IPS DF 6.9 (cell line): Measurements from ENCODE around the gene UQCC5.

ENCODE experiments used
- DNase-seq: peaks from one replicate; pipeline ENCODE4 v3.0.0-alpha.2; 2013; ENCODE audit warnings: low read depth, low spot score
- H3K27ac ChIP-seq: one replicate; pipeline ENCODE4 v1.5.1; 2013; ENCODE audit warnings: low read length, control low read depth
- H3K27me3 ChIP-seq: 2 replicates; pipeline ENCODE4 v1.6.1; 2013; ENCODE audit warnings: mild to moderate bottlenecking, low read length; ENCODE audit not compliant: control insufficient read depth, insufficient read depth
- H3K36me3 ChIP-seq: 2 replicates; pipeline ENCODE4 v1.6.1; 2013; ENCODE audit warnings: low read length; ENCODE audit not compliant: control insufficient read depth, insufficient read depth
- H3K4me1 ChIP-seq: 2 replicates; pipeline ENCODE4 v1.6.1; 2013; ENCODE audit warnings: low read length; ENCODE audit not compliant: control insufficient read depth, insufficient read depth
- H3K4me3 ChIP-seq: 2 replicates; pipeline ENCODE4 v1.5.1; 2013; ENCODE audit warnings: mild to moderate bottlenecking, low read length
- H3K9me3 ChIP-seq: 2 replicates; pipeline ENCODE4 v1.6.1; 2013; ENCODE audit warnings: low read length, inconsistent platforms; ENCODE audit not compliant: control insufficient read depth, insufficient read depth
- WGBS: extraction: QIAGEN DNeasy Blood & Tissue Kit; methylation state at CpG from one replicate; pipeline ENCODE4 v1.1.7; 2013; ENCODE audit warnings: mixed read lengths, missing lambda C conversion rate; ENCODE audit not compliant: insufficient read length, insufficient coverage; 5-methylcytosine and 5-hydroxymethylcytosine counted together

UQCC5 gene

GRCh38 chr3:52516509-52517195 lies 19.8 kb upstream of the UQCC5 start:
- DNase-seq, result no peak
- H3K27ac ChIP-seq, result no peak overlapping the region
- H3K9me3 ChIP-seq, result no peaks in the 10 kb centered on the region
- H3K36me3 ChIP-seq, result no peaks in the 10 kb centered on the region
- no peak overlapping the region for H3K4me3 ChIP-seq
- peaks cover 4% of the 10 kb centered on the region for H3K4me1 ChIP-seq
- H3K27me3 ChIP-seq, result no peaks in the 10 kb centered on the region
- no CpG with 5 or more reads among the region's 19 CpGs for whole genome bisulfite sequencing

GRCh38 chr3:52517796-52518722 lies 18.3 kb upstream of the UQCC5 start:
- no CpG with 5 or more reads among the region's 25 CpGs for WGBS
- Histone ChIP-seq H3K36me3 (no peaks in the 10 kb centered on the region), H3K9me3 (no peaks in the 10 kb centered on the region), H3K4me3 (peak overlapping the region; percentile 56; the same call in 1 of the 2 replicates), H3K27ac (no peak overlapping the region), H3K4me1 (peaks cover 4% of the 10 kb centered on the region; the same call in 1 of the 2 replicates), H3K27me3 (no peaks in the 10 kb centered on the region)
- no peak for DNase-seq

GRCh38 chr3:52518723-52519444 lies 17.5 kb upstream of the UQCC5 start:
- DNase-seq, result no peak
- no CpG with 5 or more reads among the region's 50 CpGs for WGBS
- H3K27me3 ChIP-seq, result no peaks in the 10 kb centered on the region
- H3K4me3 ChIP-seq, result peak overlapping the region; percentile 56; the same call in 1 of the 2 replicates
- no peak overlapping the region for H3K27ac ChIP-seq
- no peaks in the 10 kb centered on the region for H3K9me3 ChIP-seq
- no peaks in the 10 kb centered on the region; the same call in 1 of the 2 replicates for H3K36me3 ChIP-seq
- H3K4me1 ChIP-seq, result peaks cover 4% of the 10 kb centered on the region; the same call in 1 of the 2 replicates

GRCh38 chr3:52519445-52520140 lies 16.8 kb upstream of the UQCC5 start:
- Histone ChIP-seq H3K4me3 (no peak overlapping the region; the same call in 1 of the 2 replicates), H3K9me3 (no peaks in the 10 kb centered on the region), H3K27me3 (no peaks in the 10 kb centered on the region), H3K36me3 (peaks cover 7% of the 10 kb centered on the region), H3K27ac (no peak overlapping the region), H3K4me1 (peaks cover 4% of the 10 kb centered on the region; the same call in 1 of the 2 replicates)
- WGBS, result no CpG with 5 or more reads among the region's 22 CpGs
- no peak for DNase-seq

GRCh38 chr3:52520141-52520667 lies 16.2 kb upstream of the UQCC5 start:
- no peaks in the 10 kb centered on the region for H3K27me3 ChIP-seq
- H3K36me3 ChIP-seq, result peaks cover 11% of the 10 kb centered on the region
- no peaks in the 10 kb centered on the region for H3K9me3 ChIP-seq
- no peak overlapping the region for H3K4me3 ChIP-seq
- peaks cover 4% of the 10 kb centered on the region; the same call in 1 of the 2 replicates for H3K4me1 ChIP-seq
- no peak overlapping the region for H3K27ac ChIP-seq
- WGBS, result no CpG with 5 or more reads among the region's 14 CpGs
- DNase-seq, result no peak

GRCh38 chr3:52520716-52521487 lies 15.5 kb upstream of the UQCC5 start:
- Histone ChIP-seq H3K4me1 (peaks cover 4% of the 10 kb centered on the region; the same call in 1 of the 2 replicates), H3K27ac (no peak overlapping the region), H3K4me3 (no peak overlapping the region), H3K36me3 (peaks cover 18% of the 10 kb centered on the region), H3K27me3 (no peaks in the 10 kb centered on the region), H3K9me3 (no peaks in the 10 kb centered on the region)
- no peak for DNase-seq
- no CpG with 5 or more reads among the region's 20 CpGs for WGBS

- Histone ChIP-seq H3K4me1 (peaks cover 4% of the 10 kb centered on the region; the same call in 1 of the 2 replicates), H3K36me3 (peaks cover 22% of the 10 kb centered on the region), H3K9me3 (no peaks in the 10 kb centered on the region), H3K4me3 (no peak overlapping the region), H3K27ac (no peak overlapping the region), H3K27me3 (no peaks in the 10 kb centered on the region)
- WGBS, result no CpG with 5 or more reads among the region's 8 CpGs
- no peak for DNase-seq
Measured at GRCh38 chr3:52521488-52521824, 14.9 kb upstream of the UQCC5 start.

- no peaks in the 10 kb centered on the region for H3K27me3 ChIP-seq
- H3K9me3 ChIP-seq, result no peaks in the 10 kb centered on the region
- no CpG with 5 or more reads among the region's 33 CpGs for WGBS
- H3K4me3 ChIP-seq, result no peak overlapping the region
- H3K36me3 ChIP-seq, result peaks cover 26% of the 10 kb centered on the region
- no peak for DNase-seq
- no peak overlapping the region for H3K27ac ChIP-seq
- peaks cover 4% of the 10 kb centered on the region; the same call in 1 of the 2 replicates for H3K4me1 ChIP-seq
Measured at GRCh38 chr3:52521881-52522650, 14.3 kb upstream of the UQCC5 start.
